SK-N-SH (cell line): ENCODE data around the gene RBM44. TPM values are rescaled to one million over a fixed set of nuclear protein-coding genes. Genes with fewer than 3 reads are reported as not detected.
A peak's percentile ranks its signal among the peaks of the same experiment; 100 is the strongest.

Source experiments
- CTCF ChIA-PET: fragments of 300-600, 350-600 bp; formaldehyde crosslinking; extraction: SDS; loops from one replicate; lab custom pipeline; 2021; lab: Yijun Ruan, JAX
- POLR2A ChIA-PET: fragments of 350-600 bp; sonication (Branson Sonifier 250); formaldehyde crosslinking; extraction: SDS; loops from one replicate; lab custom pipeline; 2020; ENCODE audit warnings: antibody characterized with exemption, inconsistent platforms; lab: Yijun Ruan, JAX
- DNase-seq: peaks from one replicate; pipeline ENCODE4 v3.0.0; 2012
- H2AFZ ChIP-seq: fragments of 200-600 bp; sonication (generic); 2 replicates; pipeline ENCODE4 v1.8.1; 2016; ENCODE audit warnings: antibody characterized with exemption, mild to moderate bottlenecking, low read depth
- H3F3A ChIP-seq: fragments of 200-600 bp; sonication (generic); replicated peaks from 2 replicates; pipeline ENCODE3; 2016; ENCODE audit warnings: antibody characterized with exemption, mild to moderate bottlenecking; ENCODE audit not compliant: insufficient read depth
- H3K27ac ChIP-seq, 2 experiments: fragments of 200-500 bp in 1 of 2; fragments of 200-600 bp in 1 of 2; sonication (Bioruptor generic) in 1 of 2; sonication (generic), shearing (Covaris generic) in 1 of 2; 2 replicates each; pipeline versions ENCODE4 v1.5.1 to v1.6.1; 2014 to 2016; ENCODE audit warnings: low read depth in 2 of 2, inconsistent platforms in 1 of 2, low read length in 1 of 2, mild to moderate bottlenecking in 1 of 2, mixed read lengths in 1 of 2
- H3K27me3 ChIP-seq: fragments of 200-600 bp; sonication (generic), shearing (Covaris generic); 2 replicates; pipeline ENCODE4 v1.6.1; 2016; ENCODE audit warnings: mixed run types; ENCODE audit not compliant: insufficient read depth
- H3K36me3 ChIP-seq, 2 experiments: fragments of 200-500 bp in 1 of 2; fragments of 200-600 bp in 1 of 2; sonication (Bioruptor generic) in 1 of 2; sonication (generic) in 1 of 2; replicated peaks in 1 of 2; 2 replicates each; pipeline versions ENCODE3 to v1.5.1; 2014 to 2016; ENCODE audit warnings: low read length in 1 of 2, mild to moderate bottlenecking in 1 of 2; ENCODE audit not compliant: insufficient read depth in 2 of 2, control insufficient read depth in 1 of 2
- H3K4me1 ChIP-seq, 2 experiments: fragments of 200-500 bp in 1 of 2; fragments of 200-600 bp in 1 of 2; sonication (Bioruptor generic) in 1 of 2; sonication (generic), shearing (Covaris generic) in 1 of 2; 2 replicates each; pipeline versions ENCODE4 v1.5.1 to v1.6.1; 2014 to 2016; ENCODE audit warnings: low read depth in 1 of 2, low read length in 1 of 2, mixed run types in 1 of 2; ENCODE audit not compliant: insufficient read depth in 2 of 2, control insufficient read depth in 1 of 2
- H3K4me2 ChIP-seq: fragments of 200-600 bp; sonication (generic), shearing (Covaris generic); 2 replicates; pipeline ENCODE4 v1.6.1; 2017; ENCODE audit warnings: mixed run types
- H3K4me3 ChIP-seq, 2 experiments: fragments of 200-500 bp in 1 of 2; fragments of 200-600 bp in 1 of 2; sonication (Bioruptor generic) in 1 of 2; sonication (generic), shearing (Covaris generic) in 1 of 2; 2 replicates each; pipeline versions ENCODE4 v1.5.1 to v1.8.1; 2014 to 2016; ENCODE audit warnings: low read depth in 2 of 2, inconsistent platforms in 1 of 2, low read length in 1 of 2, mild to moderate bottlenecking in 1 of 2, mixed read lengths in 1 of 2, moderate library complexity in 1 of 2
- H3K79me2 ChIP-seq: fragments of 200-600 bp; sonication (generic); 2 replicates; pipeline ENCODE4 v1.8.1; 2017; ENCODE audit warnings: mild to moderate bottlenecking; ENCODE audit not compliant: insufficient read depth
- H3K9ac ChIP-seq: fragments of 200-600 bp; sonication (generic); 2 replicates; pipeline ENCODE4 v1.6.1; 2017; ENCODE audit warnings: mixed run types
- H3K9me2 ChIP-seq: fragments of 200-600 bp; sonication (generic); 2 replicates; pipeline ENCODE4 v1.6.1; 2017; ENCODE audit warnings: mixed run types
- H3K9me3 ChIP-seq: fragments of 200-600 bp; sonication (generic); 2 replicates; pipeline ENCODE4 v1.6.1; 2017; ENCODE audit warnings: mixed run types, mild to moderate bottlenecking, moderate library complexity
- H4K20me1 ChIP-seq: fragments of 200-600 bp; sonication (generic); 2 replicates; pipeline ENCODE4 v1.6.1; 2017; ENCODE audit warnings: mild to moderate bottlenecking, mixed run types; ENCODE audit not compliant: insufficient read depth
- EP300 ChIP-seq, 2 experiments: IDR thresholded peaks; 2 replicates each; pipeline versions ENCODE4 v1.4.0 to v1.6.1; 2012; ENCODE audit warnings: borderline replicate concordance in 1 of 2, low read depth in 1 of 2, low read length in 1 of 2
- FOSL2 ChIP-seq: IDR thresholded peaks from 2 replicates; pipeline ENCODE4 v1.4.0; 2012; ENCODE audit warnings: low read depth, mild to moderate bottlenecking, moderate library complexity, borderline replicate concordance
- GABPA ChIP-seq: IDR thresholded peaks from 2 replicates; pipeline ENCODE4 v1.4.0; 2012; ENCODE audit warnings: low read depth, mild to moderate bottlenecking
- MAX ChIP-seq: IDR thresholded peaks from 2 replicates; pipeline ENCODE4 v1.4.0; 2012; ENCODE audit warnings: low read depth
- MEF2A ChIP-seq: IDR thresholded peaks from 2 replicates; pipeline ENCODE4 v1.4.0; 2012; ENCODE audit warnings: low read depth, borderline replicate concordance
- PBX3 ChIP-seq: IDR thresholded peaks from 2 replicates; pipeline ENCODE4; 2012
- POLR2AphosphoS5 ChIP-seq: IDR thresholded peaks from 2 replicates; pipeline ENCODE4 v1.6.1; 2012; ENCODE audit warnings: low read depth, low read length
- REST ChIP-seq: IDR thresholded peaks from 2 replicates; pipeline ENCODE4 v1.6.1; 2012; ENCODE audit warnings: mild to moderate bottlenecking, low read depth, low read length, moderate library complexity
- RFX5 ChIP-seq: IDR thresholded peaks from 2 replicates; pipeline ENCODE4 v1.6.1; 2012; ENCODE audit warnings: mild to moderate bottlenecking, improper control_type of control experiment, low read length
- RXRA ChIP-seq: IDR thresholded peaks from 2 replicates; pipeline ENCODE4 v1.4.0; 2012; ENCODE audit warnings: low read depth, mild to moderate bottlenecking, borderline replicate concordance
- SIN3A ChIP-seq: IDR thresholded peaks from 2 replicates; pipeline ENCODE4 v1.6.1; 2012; ENCODE audit warnings: low read depth, mild to moderate bottlenecking, low read length, moderate library complexity, borderline replicate concordance
- TAF1 ChIP-seq: IDR thresholded peaks from 2 replicates; pipeline ENCODE4 v1.6.1; 2012; ENCODE audit warnings: low read depth, mild to moderate bottlenecking, low read length, moderate library complexity, borderline replicate concordance
- TEAD4 ChIP-seq: IDR thresholded peaks from 2 replicates; pipeline ENCODE4 v1.4.0; 2012; ENCODE audit warnings: mild to moderate bottlenecking, borderline replicate concordance; ENCODE audit not compliant: insufficient read depth
- USF1 ChIP-seq: IDR thresholded peaks from 2 replicates; pipeline ENCODE4 v1.4.0; 2012; ENCODE audit warnings: low read depth, borderline replicate concordance
- USF2 ChIP-seq: fragments of 150-350 bp; IDR thresholded peaks from 2 replicates; pipeline ENCODE4 v1.6.1; 2017; ENCODE audit warnings: antibody characterized with exemption, low read length, low read depth, borderline replicate concordance
- ZBTB33 ChIP-seq: IDR thresholded peaks from 2 replicates; pipeline ENCODE4 v1.4.0; 2012; ENCODE audit warnings: low read depth, borderline replicate concordance
- WGBS: methylation state at CpG from one replicate; pipeline ENCODE4 v1.1.6; 2017; ENCODE audit warnings: low lambda C conversion rate; 5-methylcytosine and 5-hydroxymethylcytosine counted together
- polyA plus RNA-seq, 3 experiments: library from polyadenylated mRNA; depleted of rRNA; stranded (reverse); fragments of >200 nt; gene quantifications; 2 replicates each; pipeline ENCODE4 v1.2.3, GENCODE V29; 2012

RBM44 gene
- polyA plus RNA-seq, 1 of the 3 experiments (the other 2 are of a cell fraction) = 0.30 TPM

GRCh38 chr2:237875256-237876060 is 76.9 kb downstream of the RBM44 start:
- Histone ChIP-seq H3K9me2 (no peaks in the 10 kb centered on the region), H3K4me2 (peak overlapping the region; percentile 49), H2AFZ (no peak overlapping the region), H3K27me3 (no peaks in the 10 kb centered on the region), H3K9ac (0 out of 2 replicates have a peak overlapping the region, but pooled peaks have one; percentile 36), H3K4me3 (no peak overlapping the region), H3K4me1 (peaks cover 13 to 88% of the 10 kb centered on the region in 2 experiments; a peak in 3 of 4 replicates), H3K36me3 (peaks cover 0 to 1% of the 10 kb centered on the region in 2 experiments), H3K27ac (peak overlapping the region; percentile 64 to 67; a peak in 2 of 4 replicates), H4K20me1 (no peaks in the 10 kb centered on the region), H3K79me2 (no peaks in the 10 kb centered on the region), H3K9me3 (no peaks in the 10 kb centered on the region), H3F3A (no peaks in the 10 kb centered on the region)
- no peak for DNase-seq
- ChIA-PET CTCF (interaction anchor here (0.6 to 2.7 kb wide), 5 partner anchors 9 to 389 kb away, joined by 3 to 9 read pairs (median 4); no protein-coding TSS in a partner anchor), POLR2A (interaction anchor here (1.0 to 3.6 kb wide), 2 partner anchors 9 to 10 kb away, joined by 4 to 18 read pairs; no protein-coding TSS in a partner anchor)
- TF ChIP-seq PBX3 = no peak
- TF ChIP-seq POLR2AphosphoS5 = no peak
- TF ChIP-seq RFX5 = no peak
- no peak for TF ChIP-seq MEF2A
- TF ChIP-seq EP300 (IDR thresholded peaks at IDR 0.05; ENCODE audit: borderline replicate concordance in 1 of 2, low read depth in 1 of 2, low read length in 1 of 2) = no peak
- TF ChIP-seq RXRA = no peak
- TF ChIP-seq USF1 = no peak
- TF ChIP-seq GABPA = no peak
- TF ChIP-seq USF2 = no peak
- 93% methylated on average over 10 of the region's 16 CpGs for WGBS

GRCh38 chr2:237876061-237876526 is 77.5 kb downstream of the RBM44 start:
- 100% methylated on average over 3 of the region's 14 CpGs for WGBS
- TF ChIP-seq MAX = no peak
- no peak for TF ChIP-seq REST
- no peak for TF ChIP-seq TAF1
- no peak for TF ChIP-seq POLR2AphosphoS5
- TF ChIP-seq TEAD4 = no peak
- TF ChIP-seq MEF2A = no peak
- TF ChIP-seq FOSL2 = no peak
- TF ChIP-seq SIN3A = no peak
- TF ChIP-seq ZBTB33 = no peak

More at GRCh38 chr2:237876061-237876526, 77.5 kb downstream of the RBM44 start:
- Histone ChIP-seq H3K4me3 (no peak overlapping the region), H3K36me3 (peaks cover 0 to 2% of the 10 kb centered on the region in 2 experiments), H3K9ac (no peak overlapping the region), H3K27me3 (no peaks in the 10 kb centered on the region), H3K9me3 (no peaks in the 10 kb centered on the region), H3F3A (no peaks in the 10 kb centered on the region), H3K4me2 (no peak overlapping the region), H3K79me2 (no peaks in the 10 kb centered on the region), H3K27ac (peak overlapping the region in 1 of 2 experiments; percentile 67; a peak in 1 of 4 replicates), H3K4me1 (peaks cover 13 to 82% of the 10 kb centered on the region in 2 experiments; a peak in 3 of 4 replicates), H3K9me2 (no peaks in the 10 kb centered on the region), H2AFZ (no peak overlapping the region), H4K20me1 (no peaks in the 10 kb centered on the region)
- CTCF ChIA-PET = interaction anchor here (0.6 to 2.7 kb wide), 7 partner anchors 10 to 388 kb away, joined by 3 to 9 read pairs (median 4); no protein-coding TSS in a partner anchor
- POLR2A ChIA-PET = interaction anchor here (1.0 to 3.6 kb wide), 2 partner anchors 9 to 10 kb away, joined by 4 to 18 read pairs; no protein-coding TSS in a partner anchor
- DNase-seq = no peak
